Measurements from ENCODE around the gene LONRF2.
A peak's percentile ranks its signal among the peaks of the same experiment; 100 is the strongest.

LONRF2 gene

DNA sequence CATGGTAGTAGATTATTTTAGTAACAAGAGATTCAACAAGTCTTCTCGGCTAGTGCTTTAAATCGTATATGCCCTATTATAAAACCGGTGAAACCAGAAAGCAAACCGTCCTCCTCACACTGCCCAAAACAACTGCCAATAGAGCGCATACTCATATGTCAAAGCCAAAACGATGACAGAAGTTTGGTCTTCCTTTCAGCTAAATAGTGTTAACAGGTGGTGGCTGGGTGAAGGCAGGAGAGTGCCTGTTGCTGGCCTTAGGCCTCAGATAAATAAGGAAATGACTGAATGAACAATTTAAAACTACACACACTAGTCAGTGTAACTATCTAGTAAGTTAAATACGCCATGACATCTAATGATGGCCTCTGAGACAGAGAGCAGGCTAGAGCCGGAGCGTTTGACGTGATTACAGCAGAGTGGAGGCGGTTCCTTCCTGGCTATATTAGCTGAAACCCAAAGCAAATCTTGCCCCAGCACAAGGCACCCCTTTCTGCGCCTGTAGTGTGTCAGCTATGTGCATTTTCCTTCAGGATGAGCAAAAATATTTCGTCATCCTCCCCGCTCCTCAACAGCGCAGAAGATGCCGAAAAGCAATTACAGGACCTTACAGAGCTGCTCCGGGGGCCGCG is 1.6 kb downstream of the LONRF2 start:
- H3K4me3 Mint-ChIP-seq: peak overlapping the region; percentile 25
- peaks cover 2% of the 10 kb centered on the region for H3K4me1 Mint-ChIP-seq (ENCODE audit: low read depth)
- H3K27ac Mint-ChIP-seq: no peak overlapping the region

DNA sequence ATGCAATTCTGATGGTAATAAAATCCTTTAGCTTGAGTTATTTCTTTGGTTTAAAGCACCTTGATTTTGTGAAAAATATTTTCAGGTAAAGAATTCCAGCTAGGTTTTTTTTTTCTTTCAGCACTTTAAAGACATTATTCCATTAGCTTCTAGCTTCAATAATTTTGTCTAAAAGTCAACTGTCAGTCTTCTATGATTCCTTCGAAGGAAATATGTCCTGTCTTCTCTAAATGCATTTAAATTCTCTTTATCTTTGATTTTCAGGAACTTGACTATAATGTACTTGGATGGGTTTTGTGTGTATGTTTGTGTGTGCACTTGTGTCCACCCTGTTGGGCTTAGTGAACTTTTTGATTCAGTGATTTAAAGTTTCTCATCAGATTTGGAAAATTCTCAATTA is 4.7 kb downstream of the LONRF2 start:
- Mint-ChIP-seq H3K27me3 (ENCODE audit: low read depth) (peaks cover 50% of the 10 kb centered on the region), H3K4me3 (no peak overlapping the region), H3K36me3 (ENCODE audit: low read depth) (no peaks in the 10 kb centered on the region), H3K27ac (no peak overlapping the region), H3K4me1 (ENCODE audit: low read depth) (peaks cover 1% of the 10 kb centered on the region), H3K9me3 (peaks cover 24% of the 10 kb centered on the region)

More for the DNA sequence above, 1.6 kb downstream of the LONRF2 start:
- peaks cover 24% of the 10 kb centered on the region for H3K9me3 Mint-ChIP-seq
- no peaks in the 10 kb centered on the region for H3K36me3 Mint-ChIP-seq (ENCODE audit: low read depth)
- peaks cover 66% of the 10 kb centered on the region for H3K27me3 Mint-ChIP-seq (ENCODE audit: low read depth)

GRCh38 chr2:100309973-100310719 is 12.2 kb downstream of the LONRF2 start:
- Mint-ChIP-seq H3K9me3 (no peaks in the 10 kb centered on the region), H3K36me3 (ENCODE audit: low read depth) (no peaks in the 10 kb centered on the region), H3K27ac (no peak overlapping the region), H3K27me3 (ENCODE audit: low read depth) (peaks cover 30% of the 10 kb centered on the region), H3K4me3 (no peak overlapping the region), H3K4me1 (ENCODE audit: low read depth) (no peaks in the 10 kb centered on the region)

GRCh38 chr2:100309311-100309710 is 13.0 kb downstream of the LONRF2 start:
- Mint-ChIP-seq H3K4me1 (ENCODE audit: low read depth) (no peaks in the 10 kb centered on the region), H3K4me3 (no peak overlapping the region), H3K9me3 (no peaks in the 10 kb centered on the region), H3K27ac (no peak overlapping the region), H3K27me3 (ENCODE audit: low read depth) (peaks cover 27% of the 10 kb centered on the region), H3K36me3 (ENCODE audit: low read depth) (no peaks in the 10 kb centered on the region)

DNA sequence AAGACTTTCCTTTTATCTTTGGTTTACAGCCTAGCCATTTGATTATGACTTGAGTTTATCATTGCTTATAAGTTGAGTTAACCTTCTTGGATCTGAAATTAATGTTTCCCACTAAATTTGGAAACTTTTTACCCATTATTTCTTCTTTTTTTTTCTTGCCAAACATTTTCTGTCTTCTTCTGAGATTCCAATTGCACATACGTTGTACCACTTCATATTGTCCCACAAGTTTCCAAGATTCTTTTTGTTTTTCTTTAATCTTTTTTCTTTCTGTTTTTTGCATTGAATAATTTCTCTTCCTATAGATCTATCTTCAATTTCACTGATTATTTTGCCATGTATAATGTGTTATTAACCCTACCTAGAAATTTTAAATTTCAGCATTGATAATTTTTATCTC is 18.6 kb downstream of the LONRF2 start:
- H3K36me3 Mint-ChIP-seq (ENCODE audit: low read depth): no peaks in the 10 kb centered on the region
- H3K9me3 Mint-ChIP-seq: no peaks in the 10 kb centered on the region
- H3K4me3 Mint-ChIP-seq: no peak overlapping the region
- H3K4me1 Mint-ChIP-seq (ENCODE audit: low read depth): no peaks in the 10 kb centered on the region
- peaks cover 17% of the 10 kb centered on the region for H3K27me3 Mint-ChIP-seq (ENCODE audit: low read depth)
- no peak overlapping the region for H3K27ac Mint-ChIP-seq

DNA sequence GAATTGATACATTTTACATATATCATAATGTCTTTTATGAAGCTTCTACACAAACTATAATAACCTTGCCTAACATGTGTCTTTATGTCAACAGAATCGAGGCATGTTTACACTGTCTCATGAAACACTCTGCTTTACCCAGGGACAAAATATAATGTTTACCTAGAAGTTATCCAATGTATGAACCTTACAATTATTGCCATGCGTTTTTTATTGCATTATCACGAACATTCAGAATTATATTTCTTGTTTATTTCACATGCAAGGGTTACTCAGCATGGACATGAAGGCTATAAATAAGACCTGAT is 19.8 kb downstream of the LONRF2 start:
- H3K27me3 Mint-ChIP-seq (ENCODE audit: low read depth): peaks cover 24% of the 10 kb centered on the region
- no peak overlapping the region for H3K4me3 Mint-ChIP-seq
- no peaks in the 10 kb centered on the region for H3K4me1 Mint-ChIP-seq (ENCODE audit: low read depth)
- H3K27ac Mint-ChIP-seq: no peak overlapping the region
- H3K9me3 Mint-ChIP-seq: no peaks in the 10 kb centered on the region
- no peaks in the 10 kb centered on the region for H3K36me3 Mint-ChIP-seq (ENCODE audit: low read depth)

GRCh38 chr2:100301881-100302584 is 20.3 kb downstream of the LONRF2 start:
- Mint-ChIP-seq H3K9me3 (no peaks in the 10 kb centered on the region), H3K36me3 (ENCODE audit: low read depth) (no peaks in the 10 kb centered on the region), H3K27me3 (ENCODE audit: low read depth) (peaks cover 24% of the 10 kb centered on the region), H3K27ac (no peak overlapping the region), H3K4me1 (ENCODE audit: low read depth) (no peaks in the 10 kb centered on the region), H3K4me3 (no peak overlapping the region)

DNA sequence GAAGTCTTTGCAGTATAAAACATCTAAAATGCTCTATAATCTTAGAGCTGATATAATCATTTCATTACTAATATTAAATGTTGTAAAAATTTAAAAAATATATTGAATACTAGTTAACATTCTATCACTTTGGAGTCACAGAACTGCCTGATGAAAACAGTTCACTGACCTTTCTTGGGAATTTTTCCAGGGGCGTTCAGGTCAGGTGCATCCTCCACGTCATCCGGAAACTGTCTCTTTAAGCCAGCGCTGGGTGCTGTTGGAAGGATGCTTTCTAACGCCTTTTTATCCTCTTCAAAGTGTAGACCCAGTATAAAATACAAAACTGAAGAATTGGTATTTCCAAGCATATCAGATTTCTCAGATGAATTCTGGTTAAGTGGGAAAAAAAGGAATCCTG is 22.8 kb downstream of the LONRF2 start:
- no peaks in the 10 kb centered on the region for H3K4me1 Mint-ChIP-seq (ENCODE audit: low read depth)
- peaks cover 25% of the 10 kb centered on the region for H3K27me3 Mint-ChIP-seq (ENCODE audit: low read depth)
- H3K36me3 Mint-ChIP-seq (ENCODE audit: low read depth): no peaks in the 10 kb centered on the region
- no peaks in the 10 kb centered on the region for H3K9me3 Mint-ChIP-seq
- H3K27ac Mint-ChIP-seq: no peak overlapping the region
- no peak overlapping the region for H3K4me3 Mint-ChIP-seq

- no peaks in the 10 kb centered on the region for H3K4me1 Mint-ChIP-seq (ENCODE audit: low read depth)
- no peak overlapping the region for H3K4me3 Mint-ChIP-seq
- no peaks in the 10 kb centered on the region for H3K36me3 Mint-ChIP-seq (ENCODE audit: low read depth)
- H3K27me3 Mint-ChIP-seq (ENCODE audit: low read depth): peaks cover 33% of the 10 kb centered on the region
- no peak overlapping the region for H3K27ac Mint-ChIP-seq
- H3K9me3 Mint-ChIP-seq: no peaks in the 10 kb centered on the region
Measured at GRCh38 chr2:100297511-100297910, 24.8 kb downstream of the LONRF2 start.

DNA sequence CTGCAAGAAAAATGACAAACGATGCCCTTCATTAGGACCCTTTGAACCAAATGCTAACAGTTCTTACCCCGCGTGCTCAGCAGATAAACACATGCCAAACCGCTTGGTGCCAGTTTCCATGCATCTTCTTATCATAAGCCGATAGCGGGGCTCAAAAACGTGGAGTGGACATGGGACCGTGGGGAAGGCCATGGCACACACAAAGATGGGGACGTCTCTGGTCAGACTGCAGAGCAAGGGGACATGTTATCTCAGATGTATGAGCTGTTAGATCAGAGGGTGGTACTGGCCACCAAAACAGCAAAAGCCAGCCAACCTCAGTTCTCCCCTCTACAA is 28.2 kb downstream of the LONRF2 start:
- H3K36me3 Mint-ChIP-seq (ENCODE audit: low read depth): no peaks in the 10 kb centered on the region
- no peak overlapping the region for H3K27ac Mint-ChIP-seq
- peaks cover 4% of the 10 kb centered on the region for H3K4me1 Mint-ChIP-seq (ENCODE audit: low read depth)
- peaks cover 33% of the 10 kb centered on the region for H3K27me3 Mint-ChIP-seq (ENCODE audit: low read depth)
- H3K9me3 Mint-ChIP-seq: no peaks in the 10 kb centered on the region
- H3K4me3 Mint-ChIP-seq: no peak overlapping the region

GRCh38 chr2:100293341-100294161 is 28.8 kb downstream of the LONRF2 start:
- no peaks in the 10 kb centered on the region for H3K36me3 Mint-ChIP-seq (ENCODE audit: low read depth)
- no peak overlapping the region for H3K27ac Mint-ChIP-seq
- H3K4me3 Mint-ChIP-seq: no peak overlapping the region
- H3K4me1 Mint-ChIP-seq (ENCODE audit: low read depth): peaks cover 6% of the 10 kb centered on the region
- H3K9me3 Mint-ChIP-seq: no peaks in the 10 kb centered on the region
- peaks cover 29% of the 10 kb centered on the region for H3K27me3 Mint-ChIP-seq (ENCODE audit: low read depth)

- no peak overlapping the region for H3K4me3 Mint-ChIP-seq
Measured at GRCh38 chr2:100292022-100292580, 30.2 kb downstream of the LONRF2 start.

DNA sequence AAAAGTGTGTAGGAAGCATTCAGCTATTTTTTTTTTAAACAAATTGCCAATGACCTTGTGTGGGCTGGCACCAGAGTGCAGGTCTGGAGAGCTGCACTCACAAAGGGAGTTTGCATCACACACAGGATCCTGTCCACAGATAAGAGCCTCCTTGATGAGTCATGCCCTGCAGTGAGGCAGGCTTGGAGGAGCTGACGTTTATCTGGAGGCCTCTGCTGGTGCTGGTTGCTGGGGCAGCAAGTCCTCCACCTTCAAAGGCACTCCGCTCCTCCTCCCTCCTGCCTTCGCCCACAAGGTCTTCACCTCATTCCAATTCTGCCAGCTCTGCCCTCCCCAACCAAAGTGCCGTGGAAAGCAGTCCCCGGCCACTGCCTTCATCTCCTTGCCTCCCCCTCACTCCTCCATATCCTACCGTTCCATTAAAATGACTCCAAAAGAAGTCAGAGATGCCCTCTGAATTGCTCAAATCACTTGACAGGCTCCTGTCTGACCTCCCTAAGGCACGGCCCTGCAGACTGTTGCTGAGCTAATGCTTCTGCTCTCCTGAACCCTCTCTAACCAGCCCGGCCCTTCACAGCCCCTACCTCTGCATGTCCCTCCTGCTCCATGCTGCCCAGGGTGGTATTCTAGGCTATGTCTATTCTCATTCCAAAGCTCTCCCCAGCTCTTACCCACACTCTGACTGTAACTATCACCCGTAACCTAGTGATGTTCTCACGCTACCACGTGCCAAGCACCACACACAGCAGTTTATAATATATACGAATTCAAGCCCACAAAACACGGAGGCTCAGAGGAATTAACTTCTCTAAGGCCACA is 30.9 kb downstream of the LONRF2 start:
- Mint-ChIP-seq H3K4me3 (no peak overlapping the region), H3K27me3 (ENCODE audit: low read depth) (peaks cover 32% of the 10 kb centered on the region), H3K27ac (no peak overlapping the region), H3K9me3 (no peaks in the 10 kb centered on the region), H3K36me3 (ENCODE audit: low read depth) (no peaks in the 10 kb centered on the region), H3K4me1 (ENCODE audit: low read depth) (peaks cover 11% of the 10 kb centered on the region)

More at GRCh38 chr2:100292022-100292580, 30.2 kb downstream of the LONRF2 start:
- no peaks in the 10 kb centered on the region for H3K9me3 Mint-ChIP-seq
- peaks cover 32% of the 10 kb centered on the region for H3K27me3 Mint-ChIP-seq (ENCODE audit: low read depth)
- H3K27ac Mint-ChIP-seq: no peak overlapping the region
- H3K36me3 Mint-ChIP-seq (ENCODE audit: low read depth): no peaks in the 10 kb centered on the region
- H3K4me1 Mint-ChIP-seq (ENCODE audit: low read depth): peaks cover 11% of the 10 kb centered on the region

All from T-helper 1 cell treated with Interleukin-12 subunit alpha and Interleukin-12 subunit beta and Interleukin-4 antibody, amounts not matched to agents 30 μg/mL and 1 μg/mL, for 36 hours (primary cell).